ENCODE measurements around the gene TRIM59.
A peak's percentile ranks its signal among the peaks of the same experiment; 100 is the strongest.
"Not testable (repeated sequence)": the region's sequence is repeated elsewhere in the genome, so short reads cannot be mapped to it uniquely, and the experiment has no call there.

Gene TRIM59

GRCh38 chr3:160454995-160455394, 5.4 kb upstream of the TRIM59 start:
- DNase-seq: no peak

DNA sequence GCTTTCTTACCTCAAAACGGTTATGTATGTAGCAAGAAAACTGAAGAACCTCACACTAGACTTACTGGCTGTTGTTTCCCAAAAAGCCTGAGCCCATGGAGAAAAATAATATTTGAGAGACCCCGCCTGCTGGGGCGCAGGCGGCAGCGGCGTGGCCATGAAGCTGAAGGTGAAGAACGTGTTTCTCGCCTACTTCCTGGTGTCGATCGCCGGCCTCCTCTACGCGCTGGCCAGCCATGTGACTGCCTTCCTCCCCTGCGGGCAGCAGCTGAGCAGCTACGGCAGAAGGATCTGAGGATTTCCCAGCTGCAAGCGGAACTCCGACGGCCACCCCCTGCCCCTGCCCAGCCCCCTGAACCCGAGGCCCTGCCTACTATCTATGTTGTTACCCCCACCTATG, 2.7 kb upstream of the TRIM59 start:
- DNase-seq: not testable (repeated sequence)

GRCh38 chr3:160451602-160452001, 2.0 kb upstream of the TRIM59 start:
- DNase-seq: no peak

GRCh38 chr3:160450846-160451245, 1.3 kb upstream of the TRIM59 start:
- peak; percentile 55 for DNase-seq

DNA sequence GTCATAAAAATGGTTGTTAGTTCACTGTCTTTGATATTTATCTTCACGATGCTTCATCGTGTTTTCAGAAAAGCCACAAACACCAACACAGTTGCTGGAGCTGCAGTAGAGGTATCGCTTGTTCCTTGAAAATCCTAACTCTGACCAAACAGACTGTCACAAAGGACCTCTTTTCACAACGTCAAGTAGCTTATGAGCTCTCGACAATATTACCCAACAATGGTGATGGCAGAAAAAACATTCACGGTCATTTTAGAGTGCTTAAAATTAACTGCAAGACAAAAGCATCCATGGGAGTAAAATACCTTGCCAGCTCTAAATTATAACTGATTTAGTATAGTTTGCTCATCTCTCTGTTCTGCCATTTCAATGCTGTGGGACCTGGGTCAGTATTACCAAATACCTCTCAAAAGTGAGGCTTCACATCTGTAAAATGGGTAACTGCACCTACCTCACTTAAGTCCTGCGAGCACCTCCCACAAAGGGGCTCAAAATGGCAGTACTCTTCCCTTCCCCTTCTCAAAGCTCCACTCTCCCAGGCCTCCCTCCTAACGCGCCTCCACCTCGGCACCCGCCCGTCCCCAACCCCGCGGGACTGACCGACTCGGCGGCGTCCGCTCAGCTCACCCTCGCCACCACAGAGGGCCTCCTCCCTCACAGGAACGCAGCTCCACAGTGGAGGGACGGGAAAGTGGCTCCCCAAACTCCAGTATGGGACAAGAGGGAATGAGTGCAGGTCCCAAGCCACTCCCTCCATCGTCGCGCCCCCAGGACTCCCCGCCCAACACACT, 546 bp downstream of the TRIM59 start:
- no peak for DNase-seq

DNA sequence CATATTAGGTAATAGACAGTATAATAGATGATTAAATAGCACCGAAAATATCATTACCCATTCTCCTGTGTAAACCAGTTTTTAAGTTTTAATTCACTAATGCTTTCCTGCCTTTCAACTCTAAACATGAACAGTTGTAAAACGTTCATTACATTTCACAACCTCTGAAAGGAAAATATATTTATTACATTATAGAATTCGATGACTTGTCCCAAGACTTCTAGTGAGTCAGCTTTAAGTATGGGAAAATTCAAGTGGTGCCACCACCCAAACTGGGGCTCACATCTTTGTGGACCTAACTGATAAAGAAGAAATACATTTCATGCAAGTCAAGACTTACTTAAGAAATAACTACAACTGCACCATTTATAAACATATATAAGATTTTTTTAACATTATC, 2.0 kb downstream of the TRIM59 start:
- no peak for DNase-seq

- DNase-seq: no peak
These were observed 3.0 kb downstream of the TRIM59 start for GRCh38 chr3:160446522-160447056.

DNA sequence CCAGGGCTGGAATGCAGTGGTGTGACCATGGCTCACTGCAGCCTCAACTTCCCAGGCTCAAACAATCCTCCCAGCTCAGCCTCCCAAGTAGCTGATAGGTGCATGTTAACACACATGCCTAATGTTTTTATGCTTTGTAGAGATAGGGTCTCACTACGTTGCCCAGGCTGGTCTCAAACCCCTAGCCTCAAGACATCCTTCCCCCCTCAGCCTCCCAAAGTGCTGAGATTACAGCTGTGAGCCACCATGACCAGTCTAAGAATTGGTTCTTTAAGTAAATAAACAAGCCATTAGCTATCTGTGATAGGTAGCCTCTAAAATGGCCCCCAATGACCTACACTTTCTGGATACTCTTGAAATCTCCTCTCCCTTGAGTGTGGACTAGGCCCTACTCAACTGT, 3.7 kb downstream of the TRIM59 start:
- DNase-seq: no peak

- no peak for DNase-seq
These were observed 5.2 kb downstream of the TRIM59 start for GRCh38 chr3:160444411-160444810.

DNA sequence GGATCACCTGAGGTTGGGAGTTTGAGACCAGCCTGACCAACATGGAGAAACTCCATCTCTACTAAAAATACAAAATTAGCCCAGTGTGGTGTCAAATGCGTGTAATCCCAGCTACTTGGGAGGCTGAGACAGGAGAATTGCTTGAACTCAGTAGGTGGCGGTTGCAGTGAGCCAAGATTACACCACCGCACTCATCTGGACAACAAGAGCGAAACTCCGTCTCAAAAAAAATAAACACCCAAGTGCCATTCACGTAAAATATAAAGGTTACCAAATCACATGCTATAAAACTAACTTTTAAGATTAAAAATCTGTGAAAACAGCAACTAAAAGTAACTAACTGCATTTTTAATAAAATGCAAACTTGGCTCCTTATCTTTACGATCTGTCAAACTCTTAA, 8.9 kb downstream of the TRIM59 start:
- no peak for DNase-seq

DNA sequence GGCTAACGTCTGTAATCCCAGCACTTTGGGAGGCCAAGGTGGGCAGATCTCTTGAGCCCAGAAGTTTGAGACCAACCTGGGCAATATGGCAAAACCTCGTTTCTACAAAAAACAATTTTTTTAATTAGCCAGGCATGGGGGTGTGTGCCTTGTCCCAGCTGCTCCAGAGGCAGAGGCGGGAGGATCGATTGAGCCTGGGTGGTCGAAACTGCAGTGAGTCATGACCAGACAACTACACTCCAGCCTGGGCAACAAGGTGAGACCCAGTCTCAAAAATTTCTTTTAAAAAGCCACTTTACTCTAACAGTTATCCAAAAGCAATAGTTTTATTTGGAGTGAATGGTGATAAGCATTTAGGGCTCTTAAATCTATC, 12.5 kb downstream of the TRIM59 start:
- DNase-seq: no peak

- DNase-seq: no peak
These were observed 13.8 kb downstream of the TRIM59 start for GRCh38 chr3:160435747-160436146.

GRCh38 chr3:160435095-160435494, 14.5 kb downstream of the TRIM59 start:
- DNase-seq: no peak

GRCh38 chr3:160434071-160434470, 15.5 kb downstream of the TRIM59 start:
- peak; percentile 32 for DNase-seq

- DNase-seq: no peak
These were observed 21.7 kb downstream of the TRIM59 start for GRCh38 chr3:160427832-160428424.

- DNase-seq: no peak
These were observed 32.3 kb downstream of the TRIM59 start for GRCh38 chr3:160417311-160417710.

- peak; percentile 31 for DNase-seq
These were observed 35.9 kb downstream of the TRIM59 start for GRCh38 chr3:160413613-160414248.

GRCh38 chr3:160412477-160412876, 37.1 kb downstream of the TRIM59 start:
- DNase-seq: no peak

DNA sequence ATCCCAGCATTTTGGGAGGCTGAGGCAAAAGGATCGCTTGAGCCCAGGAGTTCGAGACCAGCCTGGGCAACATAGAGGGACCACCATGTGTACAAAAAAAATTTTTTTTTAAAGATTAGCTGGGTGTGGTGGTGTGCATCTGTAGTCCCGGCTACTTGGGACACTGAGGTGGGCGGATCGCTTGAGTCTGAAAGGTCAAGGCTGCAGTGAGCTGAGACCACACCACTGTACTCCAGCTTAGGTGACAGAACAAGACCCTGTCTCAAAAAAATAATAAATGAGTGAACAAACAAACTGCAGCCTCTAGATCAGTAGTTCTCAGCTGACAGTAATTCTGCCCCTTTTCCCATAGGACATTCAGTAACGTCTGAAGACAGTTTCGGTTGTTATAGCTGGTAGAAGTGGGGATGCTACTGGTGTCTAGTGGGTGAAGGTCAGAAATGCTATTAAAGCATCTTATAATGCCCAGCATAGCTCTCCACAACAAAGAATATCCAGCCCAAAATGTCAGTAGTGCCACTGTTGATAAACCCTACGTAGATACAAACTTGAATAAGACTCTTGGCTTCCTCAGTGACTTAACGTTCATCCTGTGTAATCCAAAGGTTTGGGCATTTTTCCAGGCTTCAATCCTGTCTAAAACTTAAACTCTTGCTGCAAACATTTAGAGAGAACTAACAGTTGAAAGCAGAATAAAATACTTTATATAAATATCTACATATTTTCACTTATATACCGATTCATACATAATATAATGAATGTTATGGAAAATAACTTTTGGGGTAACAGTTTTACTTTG, 39.6 kb downstream of the TRIM59 start:
- DNase-seq: no peak

- DNase-seq: no peak
These were observed 45.7 kb downstream of the TRIM59 start for GRCh38 chr3:160403796-160404470.

- DNase-seq: no peak
These were observed 46.5 kb downstream of the TRIM59 start for GRCh38 chr3:160403028-160403545.
